HEK293 (cell line): ENCODE measurements around the gene AGPAT4.
"Not testable (repeated sequence)": the region's sequence is repeated elsewhere in the genome, so short reads cannot be mapped to it uniquely, and the experiment has no call there.

ENCODE experiments used
- GLIS1 ChIP-seq: fragments of 450-650 bp; formaldehyde crosslinking; IDR thresholded peaks from 2 replicates; pipeline ENCODE4 v1.5.1; 2016; ENCODE audit warnings: missing biosample characterization, missing genetic modification characterization
- HOXA7 ChIP-seq: sonication (generic); formaldehyde crosslinking; IDR thresholded peaks from 2 replicates; pipeline ENCODE4 v1.8.1; 2022; ENCODE audit warnings: missing genetic modification reagents, borderline replicate concordance
- OVOL3 ChIP-seq: fragments of 450-650 bp; formaldehyde crosslinking; IDR thresholded peaks from 2 replicates; pipeline ENCODE4 v1.5.1; 2016; ENCODE audit warnings: missing biosample characterization, missing genetic modification characterization
- TCF7L2 ChIP-seq: IDR thresholded peaks from 2 replicates; pipeline ENCODE4 v1.6.1; 2011; ENCODE audit warnings: low read depth, mild to moderate bottlenecking, inconsistent platforms, low read length, moderate library complexity, borderline replicate concordance
- WT1 ChIP-seq: fragments of 450-650 bp; formaldehyde crosslinking; IDR thresholded peaks from 2 replicates; pipeline ENCODE4 v1.5.1; 2016; ENCODE audit warnings: missing biosample characterization, missing genetic modification characterization
- ZNF510 ChIP-seq: fragments of 450-650 bp; formaldehyde crosslinking; IDR thresholded peaks from 2 replicates; pipeline ENCODE4 v1.5.1; 2018; ENCODE audit warnings: mild to moderate bottlenecking, missing genetic modification characterization, missing biosample characterization; ENCODE audit not compliant: insufficient replicate concordance
- ZNF530 ChIP-seq: fragments of 450-650 bp; formaldehyde crosslinking; IDR thresholded peaks from 2 replicates; pipeline ENCODE4 v1.5.1; 2016; ENCODE audit warnings: low read depth, missing biosample characterization, missing genetic modification characterization
- ZNF621 ChIP-seq: fragments of 450-650 bp; formaldehyde crosslinking; IDR thresholded peaks from 2 replicates; pipeline ENCODE4 v1.5.1; 2017; ENCODE audit warnings: missing biosample characterization, missing genetic modification characterization
- ZNF658 ChIP-seq: fragments of 450-650 bp; formaldehyde crosslinking; IDR thresholded peaks from 2 replicates; pipeline ENCODE4; 2016; ENCODE audit warnings: missing biosample characterization, missing genetic modification characterization
- TF ChIP-seq, protein P1 (sequence below): fragments of 450-650 bp; formaldehyde crosslinking; IDR thresholded peaks from 2 replicates; pipeline ENCODE4 v1.5.1; 2016; ENCODE audit warnings: missing biosample characterization, missing genetic modification characterization
- TF ChIP-seq, protein P2 (sequence below): fragments of 450-650 bp; formaldehyde crosslinking; IDR thresholded peaks from 2 replicates; pipeline ENCODE4 v1.5.1; 2016; ENCODE audit warnings: missing biosample characterization, missing genetic modification characterization
- TF ChIP-seq, protein P3 (sequence below): fragments of 450-650 bp; formaldehyde crosslinking; conservative IDR thresholded peaks from 2 replicates; pipeline ENCODE4 v1.5.1; 2016; ENCODE audit warnings: low read depth, missing biosample characterization, missing genetic modification characterization
- TF ChIP-seq, protein P4 (sequence below): fragments of 450-650 bp; formaldehyde crosslinking; IDR thresholded peaks from 2 replicates; pipeline ENCODE4 v1.5.1; 2017; ENCODE audit warnings: missing biosample characterization, missing genetic modification characterization
- TF ChIP-seq, protein P5 (sequence below): fragments of 450-650 bp; formaldehyde crosslinking; IDR thresholded peaks from 2 replicates; pipeline ENCODE4 v1.5.1; 2016; ENCODE audit warnings: missing biosample characterization, missing genetic modification characterization

DNA sequence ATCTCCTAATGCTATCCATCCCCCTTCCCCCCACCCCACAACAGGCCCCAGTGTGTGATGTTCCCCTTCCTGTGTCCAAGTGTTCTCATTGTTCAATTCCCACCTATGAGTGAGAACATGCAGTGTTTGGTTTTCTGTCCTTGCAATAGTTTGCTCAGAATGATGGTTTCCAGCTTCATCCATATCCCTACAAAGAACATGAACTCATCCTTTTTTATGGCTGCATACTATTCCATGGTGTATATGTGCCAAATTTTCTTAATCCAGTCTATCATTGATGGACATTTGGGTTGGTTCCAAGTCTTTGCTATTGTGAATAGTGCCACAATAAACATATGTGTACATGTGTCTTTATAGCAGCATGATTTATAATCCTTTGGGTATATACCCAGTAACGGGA is 101.1 kb downstream of the AGPAT4 start:
- TF ChIP-seq, protein P1, sequence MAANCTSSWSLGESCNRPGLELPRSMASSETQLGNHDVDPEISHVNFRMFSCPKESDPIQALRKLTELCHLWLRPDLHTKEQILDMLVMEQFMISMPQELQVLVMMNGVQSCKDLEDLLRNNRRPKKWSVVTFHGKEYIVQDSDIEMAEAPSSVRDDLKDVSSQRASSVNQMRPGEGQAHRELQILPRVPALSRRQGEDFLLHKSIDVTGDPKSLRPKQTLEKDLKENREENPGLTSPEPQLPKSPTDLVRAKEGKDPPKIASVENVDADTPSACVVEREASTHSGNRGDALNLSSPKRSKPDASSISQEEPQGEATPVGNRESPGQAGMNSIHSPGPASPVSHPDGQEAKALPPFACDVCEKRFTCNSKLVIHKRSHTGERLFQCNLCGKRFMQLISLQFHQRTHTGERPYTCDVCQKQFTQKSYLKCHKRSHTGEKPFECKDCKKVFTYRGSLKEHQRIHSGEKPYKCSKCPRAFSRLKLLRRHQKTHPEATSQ (tag by site-specific recombination), result not testable (repeated sequence)
- not testable (repeated sequence) for TF ChIP-seq TCF7L2; WT1 (tag by site-specific recombination); OVOL3 (tag by site-specific recombination); ZNF530 (tag by site-specific recombination); ZNF510 (tag by site-specific recombination); ZNF658 (tag by site-specific recombination); GLIS1 (tag by site-specific recombination); HOXA7 (CRISPR knock-in tag); ZNF621 (tag by site-specific recombination)
- TF ChIP-seq, protein P2, sequence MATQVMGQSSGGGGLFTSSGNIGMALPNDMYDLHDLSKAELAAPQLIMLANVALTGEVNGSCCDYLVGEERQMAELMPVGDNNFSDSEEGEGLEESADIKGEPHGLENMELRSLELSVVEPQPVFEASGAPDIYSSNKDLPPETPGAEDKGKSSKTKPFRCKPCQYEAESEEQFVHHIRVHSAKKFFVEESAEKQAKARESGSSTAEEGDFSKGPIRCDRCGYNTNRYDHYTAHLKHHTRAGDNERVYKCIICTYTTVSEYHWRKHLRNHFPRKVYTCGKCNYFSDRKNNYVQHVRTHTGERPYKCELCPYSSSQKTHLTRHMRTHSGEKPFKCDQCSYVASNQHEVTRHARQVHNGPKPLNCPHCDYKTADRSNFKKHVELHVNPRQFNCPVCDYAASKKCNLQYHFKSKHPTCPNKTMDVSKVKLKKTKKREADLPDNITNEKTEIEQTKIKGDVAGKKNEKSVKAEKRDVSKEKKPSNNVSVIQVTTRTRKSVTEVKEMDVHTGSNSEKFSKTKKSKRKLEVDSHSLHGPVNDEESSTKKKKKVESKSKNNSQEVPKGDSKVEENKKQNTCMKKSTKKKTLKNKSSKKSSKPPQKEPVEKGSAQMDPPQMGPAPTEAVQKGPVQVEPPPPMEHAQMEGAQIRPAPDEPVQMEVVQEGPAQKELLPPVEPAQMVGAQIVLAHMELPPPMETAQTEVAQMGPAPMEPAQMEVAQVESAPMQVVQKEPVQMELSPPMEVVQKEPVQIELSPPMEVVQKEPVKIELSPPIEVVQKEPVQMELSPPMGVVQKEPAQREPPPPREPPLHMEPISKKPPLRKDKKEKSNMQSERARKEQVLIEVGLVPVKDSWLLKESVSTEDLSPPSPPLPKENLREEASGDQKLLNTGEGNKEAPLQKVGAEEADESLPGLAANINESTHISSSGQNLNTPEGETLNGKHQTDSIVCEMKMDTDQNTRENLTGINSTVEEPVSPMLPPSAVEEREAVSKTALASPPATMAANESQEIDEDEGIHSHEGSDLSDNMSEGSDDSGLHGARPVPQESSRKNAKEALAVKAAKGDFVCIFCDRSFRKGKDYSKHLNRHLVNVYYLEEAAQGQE (tag by site-specific recombination), result not testable (repeated sequence)
- TF ChIP-seq, protein P3, sequence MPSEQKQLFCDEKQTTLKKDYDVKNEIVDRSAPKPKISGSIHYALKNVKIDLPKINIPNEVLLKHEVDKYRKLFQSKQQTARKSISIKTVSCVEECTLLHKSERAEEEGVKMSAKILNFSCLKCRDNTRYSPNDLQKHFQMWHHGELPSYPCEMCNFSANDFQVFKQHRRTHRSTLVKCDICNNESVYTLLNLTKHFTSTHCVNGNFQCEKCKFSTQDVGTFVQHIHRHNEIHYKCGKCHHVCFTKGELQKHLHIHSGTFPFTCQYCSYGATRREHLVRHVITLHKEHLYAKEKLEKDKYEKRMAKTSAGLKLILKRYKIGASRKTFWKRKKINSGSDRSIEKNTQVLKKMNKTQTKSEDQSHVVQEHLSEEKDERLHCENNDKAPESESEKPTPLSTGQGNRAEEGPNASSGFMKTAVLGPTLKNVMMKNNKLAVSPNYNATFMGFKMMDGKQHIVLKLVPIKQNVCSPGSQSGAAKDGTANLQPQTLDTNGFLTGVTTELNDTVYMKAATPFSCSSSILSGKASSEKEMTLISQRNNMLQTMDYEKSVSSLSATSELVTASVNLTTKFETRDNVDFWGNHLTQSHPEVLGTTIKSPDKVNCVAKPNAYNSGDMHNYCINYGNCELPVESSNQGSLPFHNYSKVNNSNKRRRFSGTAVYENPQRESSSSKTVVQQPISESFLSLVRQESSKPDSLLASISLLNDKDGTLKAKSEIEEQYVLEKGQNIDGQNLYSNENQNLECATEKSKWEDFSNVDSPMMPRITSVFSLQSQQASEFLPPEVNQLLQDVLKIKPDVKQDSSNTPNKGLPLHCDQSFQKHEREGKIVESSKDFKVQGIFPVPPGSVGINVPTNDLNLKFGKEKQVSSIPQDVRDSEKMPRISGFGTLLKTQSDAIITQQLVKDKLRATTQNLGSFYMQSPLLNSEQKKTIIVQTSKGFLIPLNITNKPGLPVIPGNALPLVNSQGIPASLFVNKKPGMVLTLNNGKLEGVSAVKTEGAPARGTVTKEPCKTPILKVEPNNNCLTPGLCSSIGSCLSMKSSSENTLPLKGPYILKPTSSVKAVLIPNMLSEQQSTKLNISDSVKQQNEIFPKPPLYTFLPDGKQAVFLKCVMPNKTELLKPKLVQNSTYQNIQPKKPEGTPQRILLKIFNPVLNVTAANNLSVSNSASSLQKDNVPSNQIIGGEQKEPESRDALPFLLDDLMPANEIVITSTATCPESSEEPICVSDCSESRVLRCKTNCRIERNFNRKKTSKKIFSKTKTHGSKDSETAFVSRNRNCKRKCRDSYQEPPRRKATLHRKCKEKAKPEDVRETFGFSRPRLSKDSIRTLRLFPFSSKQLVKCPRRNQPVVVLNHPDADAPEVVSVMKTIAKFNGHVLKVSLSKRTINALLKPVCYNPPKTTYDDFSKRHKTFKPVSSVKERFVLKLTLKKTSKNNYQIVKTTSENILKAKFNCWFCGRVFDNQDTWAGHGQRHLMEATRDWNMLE, result not testable (repeated sequence)
- TF ChIP-seq, protein P4, sequence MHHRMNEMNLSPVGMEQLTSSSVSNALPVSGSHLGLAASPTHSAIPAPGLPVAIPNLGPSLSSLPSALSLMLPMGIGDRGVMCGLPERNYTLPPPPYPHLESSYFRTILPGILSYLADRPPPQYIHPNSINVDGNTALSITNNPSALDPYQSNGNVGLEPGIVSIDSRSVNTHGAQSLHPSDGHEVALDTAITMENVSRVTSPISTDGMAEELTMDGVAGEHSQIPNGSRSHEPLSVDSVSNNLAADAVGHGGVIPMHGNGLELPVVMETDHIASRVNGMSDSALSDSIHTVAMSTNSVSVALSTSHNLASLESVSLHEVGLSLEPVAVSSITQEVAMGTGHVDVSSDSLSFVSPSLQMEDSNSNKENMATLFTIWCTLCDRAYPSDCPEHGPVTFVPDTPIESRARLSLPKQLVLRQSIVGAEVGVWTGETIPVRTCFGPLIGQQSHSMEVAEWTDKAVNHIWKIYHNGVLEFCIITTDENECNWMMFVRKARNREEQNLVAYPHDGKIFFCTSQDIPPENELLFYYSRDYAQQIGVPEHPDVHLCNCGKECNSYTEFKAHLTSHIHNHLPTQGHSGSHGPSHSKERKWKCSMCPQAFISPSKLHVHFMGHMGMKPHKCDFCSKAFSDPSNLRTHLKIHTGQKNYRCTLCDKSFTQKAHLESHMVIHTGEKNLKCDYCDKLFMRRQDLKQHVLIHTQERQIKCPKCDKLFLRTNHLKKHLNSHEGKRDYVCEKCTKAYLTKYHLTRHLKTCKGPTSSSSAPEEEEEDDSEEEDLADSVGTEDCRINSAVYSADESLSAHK (tag by site-specific recombination), result not testable (repeated sequence)
- TF ChIP-seq, protein P5, sequence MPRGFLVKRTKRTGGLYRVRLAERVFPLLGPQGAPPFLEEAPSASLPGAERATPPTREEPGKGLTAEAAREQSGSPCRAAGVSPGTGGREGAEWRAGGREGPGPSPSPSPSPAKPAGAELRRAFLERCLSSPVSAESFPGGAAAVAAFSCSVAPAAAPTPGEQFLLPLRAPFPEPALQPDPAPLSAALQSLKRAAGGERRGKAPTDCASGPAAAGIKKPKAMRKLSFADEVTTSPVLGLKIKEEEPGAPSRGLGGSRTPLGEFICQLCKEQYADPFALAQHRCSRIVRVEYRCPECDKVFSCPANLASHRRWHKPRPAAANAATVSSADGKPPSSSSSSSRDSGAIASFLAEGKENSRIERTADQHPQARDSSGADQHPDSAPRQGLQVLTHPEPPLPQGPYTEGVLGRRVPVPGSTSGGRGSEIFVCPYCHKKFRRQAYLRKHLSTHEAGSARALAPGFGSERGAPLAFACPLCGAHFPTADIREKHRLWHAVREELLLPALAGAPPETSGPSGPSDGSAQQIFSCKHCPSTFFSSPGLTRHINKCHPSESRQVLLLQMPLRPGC (tag by site-specific recombination), result not testable (repeated sequence)
